ENCODE results near the gene INO80. TPM values are rescaled to one million over a fixed set of nuclear protein-coding genes. Genes with fewer than 3 reads are reported as not detected.

INO80 gene
- total RNA-seq, 1 donor from 2014 or later: 20.1 TPM

- DNase-seq (ENCODE audit: low spot score): no peak
Observed at GRCh38 chr15:40930430-40931299, 185.4 kb downstream of the INO80 start.

GRCh38 chr15:40929660-40930429, 186.2 kb downstream of the INO80 start:
- no peak for DNase-seq (ENCODE audit: low spot score)

Other genes starting within 250 kb of the INO80 start
- gene RHOV, start 242.0 kb downstream of the INO80 start, total RNA-seq: 0.63 TPM
- 42.2 TPM for gene VPS18, start 221.8 kb downstream of the INO80 start, total RNA-seq
- 7.2 TPM for gene DLL4, start 186.9 kb downstream of the INO80 start, total RNA-seq
- gene CHAC1, start 162.8 kb downstream of the INO80 start, total RNA-seq: 2.8 TPM
- 0.12 TPM for gene EXD1, start 114.5 kb upstream of the INO80 start, total RNA-seq
- gene CHP1, start 115.0 kb upstream of the INO80 start, total RNA-seq: 290 TPM
- 1.8 TPM for gene OIP5, start 216.3 kb upstream of the INO80 start, total RNA-seq
- gene NUSAP1, start 216.6 kb upstream of the INO80 start, total RNA-seq: 9.1 TPM

All from mucosa of gallbladder (tissue), 1 donor.